HepG2 (cell line): ENCODE measurements around the gene GP1BA. TPM values are rescaled to one million over a fixed set of nuclear protein-coding genes. Genes with fewer than 3 reads are reported as not detected.

Experiments used
- ATAC-seq: fragments of 200-7000 bp; cut with Tn5 transposase; 3 replicates; pipeline ENCODE4 v1.9.1; 2020; ENCODE audit warnings: mild to moderate bottlenecking, moderate library complexity
- BruUV-seq: library from RNA; stranded (reverse); fragments of 400-500 nt; replicated peaks from 2 replicates; lab custom pipeline; 2021; lab: Mats Ljungman, UMichigan
- CTCF ChIA-PET: fragments of 300-600 bp; formaldehyde crosslinking; extraction: SDS; loops from one replicate; lab custom pipeline; 2021; ENCODE audit warnings: low total read pairs, inconsistent platforms, low intra/inter-chr PET ratio; lab: Yijun Ruan, JAX
- POLR2A ChIA-PET: fragments of 350-600 bp; sonication (Branson Sonifier 250); formaldehyde crosslinking; loops from one replicate; lab custom pipeline; 2020; ENCODE audit warnings: antibody characterized with exemption, inconsistent platforms; lab: Yijun Ruan, JAX
- DNase-seq: peaks from one replicate; pipeline ENCODE4 v3.0.0-alpha.2; 2015; ENCODE audit warnings: low spot score
- FAIRE-seq: peaks from 3 replicates; lab custom pipeline; 2011; peaks lifted over from hg19 to GRCh38; lab: Jason Lieb, UNC
- H2AFZ ChIP-seq: one replicate; pipeline ENCODE4 v1.6.1; 2011; ENCODE audit warnings: low read length, inconsistent platforms
- H3K27ac ChIP-seq: fragments of 300-600 bp; 3 replicates; pipeline ENCODE4 v1.8.0; 2011; ENCODE audit warnings: mixed run types, mild to moderate bottlenecking, mixed read lengths, low read length, inconsistent platforms; ENCODE audit not compliant: insufficient read depth; ENCODE audit errors: extremely low read length
- H3K27me3 ChIP-seq, 2 experiments: fragments of 200-600 bp in 1 of 2; 2 replicates in 1 of 2; 3 replicates in 1 of 2; pipeline versions ENCODE4 v1.6.0 to v1.8.0; 2011; ENCODE audit warnings: low read length in 2 of 2, mild to moderate bottlenecking in 2 of 2, moderate library complexity in 2 of 2, inconsistent platforms in 1 of 2; ENCODE audit not compliant: insufficient read depth in 2 of 2, control insufficient read depth in 1 of 2
- H3K36me3 ChIP-seq, 2 experiments: fragments of 200-600 bp in 1 of 2; replicated peaks in 1 of 2; 2 replicates in 1 of 2; 3 replicates in 1 of 2; pipeline versions ENCODE4 v1.5.1 to v1.8.0; 2011; ENCODE audit warnings: low read length in 2 of 2, inconsistent platforms in 1 of 2; ENCODE audit not compliant: insufficient read depth in 2 of 2, control insufficient read depth in 1 of 2
- H3K4me1 ChIP-seq: 2 replicates; pipeline ENCODE4 v1.5.1; 2012; ENCODE audit warnings: low read length, inconsistent platforms; ENCODE audit not compliant: insufficient read depth
- H3K4me2 ChIP-seq: 2 replicates; pipeline ENCODE4 v1.6.0; 2011; ENCODE audit warnings: low read depth, low read length, inconsistent platforms
- H3K4me3 ChIP-seq, 3 experiments: fragments of 200-600 bp in 1 of 3; sonication (generic), shearing (Covaris generic) in 1 of 3; replicated peaks in 1 of 3; 2 replicates each; pipeline ENCODE4 v1.5.1; 2011 to 2016; ENCODE audit warnings: low read length in 3 of 3, inconsistent platforms in 2 of 3, low read depth in 2 of 3, mild to moderate bottlenecking in 2 of 3, control low read depth in 1 of 3, mixed read lengths in 1 of 3; ENCODE audit not compliant: insufficient read depth in 1 of 3
- H3K79me2 ChIP-seq: one replicate; pipeline ENCODE4 v1.6.1; 2011; ENCODE audit warnings: low read length, inconsistent platforms; ENCODE audit not compliant: insufficient read depth
- H3K9ac ChIP-seq: 2 replicates; pipeline ENCODE4 v1.6.0; 2011; ENCODE audit warnings: mild to moderate bottlenecking, low read depth, low read length, inconsistent platforms; ENCODE audit not compliant: insufficient read depth
- H3K9me3 ChIP-seq: 2 replicates; pipeline ENCODE4 v1.5.1; 2012; ENCODE audit warnings: mild to moderate bottlenecking, low read length
- H4K20me1 ChIP-seq: 2 replicates; pipeline ENCODE4 v1.6.0; 2011; ENCODE audit warnings: inconsistent platforms, mild to moderate bottlenecking, low read length, moderate library complexity; ENCODE audit not compliant: insufficient read depth
- AGO1 ChIP-seq: fragments of 200-400 bp; formaldehyde crosslinking; IDR thresholded peaks from 2 replicates; pipeline ENCODE4 v1.6.1; 2017; ENCODE audit warnings: mild to moderate bottlenecking, low read depth, low read length, moderate library complexity; ENCODE audit not compliant: poor library complexity, severe bottlenecking
- AGO2 ChIP-seq: fragments of 200-400 bp; formaldehyde crosslinking; optimal IDR thresholded peaks from 2 replicates; pipeline ENCODE3; 2017; ENCODE audit warnings: mild to moderate bottlenecking, low read depth, low read length, moderate library complexity
- AKAP8 ChIP-seq: sonication (generic); formaldehyde crosslinking; IDR thresholded peaks from 2 replicates; pipeline ENCODE4 v1.5.1; 2020; ENCODE audit warnings: mild to moderate bottlenecking, missing genetic modification reagents
- NAIF1 ChIP-seq: sonication (generic); formaldehyde crosslinking; IDR thresholded peaks from 2 replicates; pipeline ENCODE4 v1.5.0; 2020; ENCODE audit warnings: mild to moderate bottlenecking, missing genetic modification reagents, borderline replicate concordance
- POLR2G ChIP-seq: fragments of 200-400 bp; formaldehyde crosslinking; IDR thresholded peaks from 2 replicates; pipeline ENCODE4 v1.6.1; 2018; ENCODE audit warnings: mild to moderate bottlenecking, low read depth, low read length, moderate library complexity
- RAD51 ChIP-seq: fragments of 450-650 bp; IDR thresholded peaks from 2 replicates; pipeline ENCODE4 v1.6.1; 2016; ENCODE audit warnings: borderline replicate concordance
- RBFOX2 ChIP-seq: fragments of 200-400 bp; formaldehyde crosslinking; IDR thresholded peaks from 2 replicates; pipeline ENCODE4 v1.6.1; 2017; ENCODE audit warnings: low read depth, mild to moderate bottlenecking, low read length
- WGBS: methylation state at CpG from one replicate; pipeline ENCODE4 v1.1.6; 2017; ENCODE audit warnings: low lambda C conversion rate; 5-methylcytosine and 5-hydroxymethylcytosine counted together
- in situ Hi-C: cut with HindIII; loops from 2 replicates; pipeline ENCODE4 v1.10.0; 2017; ENCODE audit warnings: low pct_unique_long_range_greater_than_20kb; ENCODE audit not compliant: extremely low pct_ligation_motif_present
- intact Hi-C: fragments of 100-400 bp; cut with micrococcal nuclease; formaldehyde crosslinking; loops from one replicate; pipeline ENCODE4 v1.10.0; 2022; ENCODE audit not compliant: unreplicated experiment
- polyA plus RNA-seq, 8 experiments: library from polyadenylated mRNA; depleted of rRNA in 3 of 8; stranded (reverse) in 7 of 8; unstranded in 1 of 8; fragments of >200 nt; fragmentation: Illumina TruSeq in 4 of 8; extraction: Trizol in 4 of 8; gene quantifications; 2 replicates each; pipeline versions ENCODE4 v1.2.1 to v1.2.3, GENCODE V29; 2011 to 2016; ENCODE audit warnings: low read depth in 4 of 8, missing spikeins in 1 of 8, mixed read lengths in 1 of 8; ENCODE audit not compliant: insufficient read depth in 1 of 8
- total RNA-seq, 5 experiments: library from RNA; depleted of rRNA; stranded (reverse); fragments of >200 nt; fragmentation: Illumina TruSeq; extraction: Trizol; gene quantifications; 2 replicates each; pipeline ENCODE4 v1.2.3, GENCODE V29; 2016; ENCODE audit warnings: low read depth in 1 of 5

GP1BA gene
- total and polyA plus RNA-seq, 2 of the 13 experiments (the other 11 are each of a cell fraction or from before 2014, with no cell fraction given) = not detected

GRCh38 chr17:4972752-4973151 lies 40.7 kb downstream of the GP1BA start:
- Histone ChIP-seq H3K27ac (no peak overlapping the region), H3K4me1 (peaks cover 27% of the 10 kb centered on the region), H3K36me3 (peaks cover 1 to 18% of the 10 kb centered on the region in 2 experiments), H2AFZ (no peak overlapping the region), H3K4me2 (no peak overlapping the region), H3K9me3 (no peaks in the 10 kb centered on the region), H3K79me2 (peaks cover 21% of the 10 kb centered on the region), H3K4me3 (no peak overlapping the region), H3K27me3 (no peaks in the 10 kb centered on the region; a peak in 1 of 5 replicates), H3K9ac (no peak overlapping the region), H4K20me1 (no peaks in the 10 kb centered on the region)
- WGBS = 95% methylated on average over 11 of the region's 12 CpGs
- ChIA-PET CTCF (no interaction called here), POLR2A (interaction anchor here (1.0 to 2.6 kb wide), 3 partner anchors 22 to 64 kb away, joined by 3 to 10 read pairs (median 5); partner anchors contain the start of genes ENO3, RNF167 and SLC25A11)
- ATAC-seq = no peak
- no peak for FAIRE-seq
- BruUV-seq = no TSS peak
- DNase-seq = no peak
- TF ChIP-seq POLR2G (peak; percentile 54; the same call in 1 of the 2 replicates), NAIF1 (CRISPR knock-in tag) (no peak), AGO2 (peak; percentile 86), RBFOX2 (peak; percentile 31; the same call in 1 of the 2 replicates), AKAP8 (CRISPR knock-in tag) (peak; percentile 40; the same call in 1 of the 2 replicates), AGO1 (peak; percentile 75), RAD51 (no peak)
- in situ Hi-C loops = no loop called here
- intact Hi-C loops = no loop called here
